Fibroblast of lung (primary cell): Measurements from ENCODE around the gene FMN1.

Experiments
- CTCF ChIP-seq, 2 donors: IDR thresholded peaks in 1 of 2; conservative IDR thresholded peaks in 1 of 2; 1 replicate in 1 of 2; 2 replicates in 1 of 2; pipeline ENCODE4 v1.5.1; 2011 to 2012; ENCODE audit warnings: low read length in 2 of 2, control low read depth in 1 of 2, inconsistent platforms in 1 of 2, low read depth in 1 of 2, mild to moderate bottlenecking in 1 of 2
- EZH2 ChIP-seq: IDR thresholded peaks from 2 replicates; pipeline ENCODE4 v1.5.1; 2012; ENCODE audit warnings: low read length, control low read depth, mild to moderate bottlenecking; ENCODE audit errors: missing control alignments

DNA sequence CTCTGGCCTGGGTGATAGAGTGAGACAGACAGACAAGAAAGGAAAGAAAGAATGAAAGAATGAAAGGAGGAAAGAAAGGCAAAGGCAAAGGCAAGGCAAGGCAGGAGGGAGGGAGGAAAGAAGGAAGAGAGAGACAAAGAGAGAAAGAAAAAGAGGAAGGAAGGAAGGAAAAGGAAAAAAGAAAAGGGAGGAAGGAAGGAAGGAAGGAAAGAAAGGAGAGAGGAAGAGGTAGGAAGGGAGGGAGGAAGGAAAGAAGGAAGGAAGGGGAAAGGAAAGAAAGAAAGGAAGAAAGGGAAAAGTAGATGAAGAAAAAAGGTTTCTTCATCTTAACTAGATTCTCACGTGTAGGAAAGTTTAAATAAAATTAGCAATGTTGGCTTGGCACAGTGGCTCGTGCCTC is 334.5 kb downstream of the FMN1 start:
- no peak for TF ChIP-seq CTCF (conservative IDR thresholded peaks at IDR 0.05 in 1 of 2, IDR thresholded peaks at IDR 0.05 in 1 of 2; ENCODE audit: low read depth in 1 of 2, low read length in 2 of 2)
- no peak for TF ChIP-seq EZH2
